Dendritic cell treated with granulocyte-macrophage colony-stimulating factor and Interleukin-4, amounts not matched to agents 40 ng/mL and 50 ng/mL, for 4 days (primary cell): Measurements from ENCODE around the gene HMCN2.

Experiments used
- H3K27ac Mint-ChIP-seq: one replicate; pipeline ENCODE4 v1.8.0; 2022; ENCODE audit warnings: mild to moderate bottlenecking, mixed read lengths
- H3K27me3 Mint-ChIP-seq: one replicate; pipeline ENCODE4 v1.8.0; 2022; ENCODE audit warnings: mild to moderate bottlenecking, mixed read lengths
- H3K36me3 Mint-ChIP-seq: one replicate; pipeline ENCODE4 v1.8.0; 2022; ENCODE audit warnings: low read depth, mixed read lengths
- H3K4me1 Mint-ChIP-seq: one replicate; pipeline ENCODE4 v1.8.0; 2022; ENCODE audit warnings: low read depth, mixed read lengths
- H3K4me3 Mint-ChIP-seq: one replicate; pipeline ENCODE4 v1.8.0; 2022; ENCODE audit warnings: mild to moderate bottlenecking, moderate library complexity, mixed read lengths
- H3K9me3 Mint-ChIP-seq: one replicate; pipeline ENCODE4 v1.8.0; 2022; ENCODE audit warnings: mixed read lengths
- intact Hi-C: fragments of 100-400 bp; cut with micrococcal nuclease; formaldehyde crosslinking; loops from one replicate; pipeline ENCODE4 v1.15.0; 2022

Gene HMCN2

DNA sequence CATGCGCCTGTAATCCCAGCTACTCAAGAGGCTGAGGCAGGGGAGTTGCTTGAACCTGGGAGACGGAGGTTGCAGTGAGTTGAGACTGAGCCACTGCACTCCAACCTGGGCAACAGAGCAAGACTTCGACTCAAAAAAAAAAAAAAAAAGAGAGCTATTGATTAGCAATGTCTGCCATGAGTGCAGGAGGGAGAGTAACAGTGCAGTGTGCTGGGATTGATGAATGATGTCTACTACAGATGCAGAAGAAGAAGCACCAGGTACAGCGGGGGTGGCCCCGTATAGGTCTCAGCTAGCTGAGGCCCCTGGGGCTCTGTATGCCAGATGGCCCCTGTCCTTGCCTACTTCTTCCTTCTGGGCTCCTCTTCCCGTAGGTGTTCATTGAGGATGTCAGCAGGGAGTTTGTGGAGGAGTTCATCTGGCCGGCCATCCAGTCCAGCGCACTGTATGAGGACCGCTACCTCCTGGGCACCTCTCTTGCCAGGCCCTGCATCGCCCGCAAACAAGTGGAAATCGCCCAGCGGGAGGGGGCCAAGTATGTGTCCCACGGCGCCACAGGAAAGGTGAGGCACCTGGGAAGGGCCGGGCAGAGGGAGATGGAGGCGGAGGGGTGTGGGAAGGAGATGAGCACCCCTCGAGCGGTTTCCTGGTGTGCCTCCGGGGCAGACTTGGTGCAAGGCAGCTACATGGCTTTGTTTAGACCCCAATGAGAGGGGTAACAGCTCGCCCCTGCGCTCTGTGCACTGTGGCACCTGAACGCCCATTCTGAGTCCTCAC is 192.7 kb downstream of the HMCN2 start:
- Mint-ChIP-seq H3K9me3 (no peaks in the 10 kb centered on the region), H3K4me1 (no peaks in the 10 kb centered on the region), H3K36me3 (no peaks in the 10 kb centered on the region), H3K27me3 (peaks cover 25% of the 10 kb centered on the region), H3K4me3 (no peak overlapping the region), H3K27ac (no peak overlapping the region)
- intact Hi-C loops, result no loop called here

- intact Hi-C loops, result no loop called here
- Mint-ChIP-seq H3K27me3 (peaks cover 24% of the 10 kb centered on the region), H3K4me1 (no peaks in the 10 kb centered on the region), H3K4me3 (no peak overlapping the region), H3K9me3 (no peaks in the 10 kb centered on the region), H3K27ac (no peak overlapping the region), H3K36me3 (no peaks in the 10 kb centered on the region)
Observed at GRCh38 chr9:130458804-130459067, 193.2 kb downstream of the HMCN2 start.

DNA sequence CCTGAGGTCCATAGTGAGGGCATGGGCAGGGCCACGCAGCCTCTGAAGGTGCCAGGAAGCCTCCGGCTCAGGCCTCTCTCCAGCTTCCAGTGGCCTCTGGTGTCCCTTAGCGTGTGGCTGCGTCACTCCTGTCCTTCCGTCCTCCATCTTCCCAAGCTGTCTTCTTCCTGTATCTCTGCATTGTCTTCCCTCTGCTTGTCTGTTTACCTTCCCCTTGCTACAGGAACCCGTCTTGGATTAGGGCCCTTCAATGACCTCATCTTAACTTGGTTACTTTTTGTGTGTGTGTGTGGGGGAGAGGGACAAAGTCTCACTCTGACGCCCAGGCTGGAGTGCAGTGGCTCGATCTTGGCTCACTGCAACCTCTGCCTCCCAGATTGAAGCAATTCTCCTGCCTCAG is 193.6 kb downstream of the HMCN2 start:
- Mint-ChIP-seq H3K36me3 (no peaks in the 10 kb centered on the region), H3K27ac (no peak overlapping the region), H3K27me3 (peaks cover 26% of the 10 kb centered on the region), H3K9me3 (no peaks in the 10 kb centered on the region), H3K4me3 (no peak overlapping the region), H3K4me1 (no peaks in the 10 kb centered on the region)
- intact Hi-C loops, result no loop called here

DNA sequence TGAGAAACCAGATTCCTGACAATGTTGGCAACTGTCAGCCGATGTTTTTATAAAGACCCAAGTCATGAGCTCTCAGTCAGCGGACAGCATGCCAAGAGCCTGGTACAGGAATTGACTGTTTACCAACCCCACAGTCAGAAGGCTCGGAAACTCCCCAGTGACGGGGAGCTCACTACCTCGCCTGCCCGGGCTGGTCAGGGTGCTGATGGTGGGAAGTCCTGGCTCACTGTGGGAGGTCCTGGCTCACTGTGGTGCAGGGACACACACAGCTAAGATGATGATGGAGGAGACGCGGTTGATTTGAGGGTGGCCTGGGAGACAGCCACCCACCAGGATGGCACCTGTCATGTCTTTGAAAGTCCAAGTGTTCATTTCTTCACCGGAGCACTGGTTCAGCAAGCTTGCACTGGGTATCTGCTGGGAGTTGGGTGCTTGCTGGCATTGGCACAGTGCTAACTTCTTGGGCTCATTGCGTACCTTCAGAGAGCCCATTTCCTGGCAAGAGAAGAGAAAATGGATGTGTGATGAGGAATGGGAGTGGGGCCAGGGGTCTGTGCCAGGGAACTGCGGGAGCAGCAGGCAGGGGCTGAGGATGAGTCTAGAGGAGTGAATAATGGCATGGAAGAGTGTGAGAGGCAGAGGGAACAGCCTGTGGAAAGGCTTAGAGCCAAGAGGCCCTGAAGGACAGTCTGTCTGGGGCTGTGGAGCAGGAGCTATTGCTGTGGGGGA is 194.5 kb downstream of the HMCN2 start:
- Mint-ChIP-seq H3K27ac (no peak overlapping the region), H3K4me1 (no peaks in the 10 kb centered on the region), H3K27me3 (peaks cover 27% of the 10 kb centered on the region), H3K36me3 (no peaks in the 10 kb centered on the region), H3K4me3 (no peak overlapping the region), H3K9me3 (no peaks in the 10 kb centered on the region)
- intact Hi-C loops, result no loop called here

DNA sequence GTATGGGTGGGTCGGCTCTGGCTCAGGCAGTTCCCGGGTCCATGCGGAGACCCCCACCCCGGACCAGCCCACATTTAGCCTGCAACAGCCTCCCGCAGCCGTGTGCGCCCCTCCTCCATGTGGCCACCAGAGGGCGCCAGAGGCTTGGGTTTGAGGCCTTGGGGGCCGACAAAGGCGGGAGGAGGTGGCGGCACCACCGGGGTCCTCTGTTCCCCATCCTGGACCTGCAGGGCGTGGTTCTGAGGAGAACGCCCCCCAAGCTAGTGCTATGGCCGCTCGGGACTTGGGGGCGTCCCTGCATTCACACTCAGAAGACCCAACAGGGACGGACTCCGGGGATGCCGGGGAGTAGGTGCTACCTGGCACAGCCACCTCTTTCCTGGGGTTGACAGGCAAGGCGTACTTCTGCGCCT is 195.7 kb downstream of the HMCN2 start:
- intact Hi-C loops, result loop anchor here (1.0 kb wide), 1 partner anchor 221 kb away; no protein-coding TSS in a partner anchor
- no peak overlapping the region for H3K4me3 Mint-ChIP-seq
- no peaks in the 10 kb centered on the region for H3K4me1 Mint-ChIP-seq
- H3K27me3 Mint-ChIP-seq, result peaks cover 32% of the 10 kb centered on the region
- no peaks in the 10 kb centered on the region for H3K9me3 Mint-ChIP-seq
- no peaks in the 10 kb centered on the region for H3K36me3 Mint-ChIP-seq
- no peak overlapping the region for H3K27ac Mint-ChIP-seq

DNA sequence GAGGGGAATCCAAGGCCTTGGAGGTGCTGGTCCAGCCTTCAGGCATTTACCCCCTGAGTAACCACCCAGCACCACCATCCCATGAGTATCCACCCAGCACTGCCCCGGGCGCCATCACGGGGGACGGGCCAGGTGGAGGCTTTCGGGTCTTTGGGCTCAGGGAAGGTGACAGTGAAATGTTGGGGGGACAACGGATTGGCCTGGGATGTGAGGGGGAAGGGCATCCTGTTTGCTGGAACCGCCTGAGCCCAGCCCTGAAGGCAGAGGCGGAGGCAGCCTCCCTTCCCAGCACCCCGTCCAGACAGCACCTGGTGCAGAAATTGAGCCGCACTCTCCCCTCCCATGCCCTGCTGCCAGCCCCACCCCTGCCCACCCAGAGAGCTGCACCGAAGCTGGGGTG is 196.2 kb downstream of the HMCN2 start:
- Mint-ChIP-seq H3K27ac (no peak overlapping the region), H3K27me3 (peaks cover 37% of the 10 kb centered on the region), H3K4me3 (no peak overlapping the region), H3K36me3 (no peaks in the 10 kb centered on the region), H3K9me3 (no peaks in the 10 kb centered on the region), H3K4me1 (no peaks in the 10 kb centered on the region)
- intact Hi-C loops, result loop anchor here (1.0 kb wide), 1 partner anchor 221 kb away; no protein-coding TSS in a partner anchor

DNA sequence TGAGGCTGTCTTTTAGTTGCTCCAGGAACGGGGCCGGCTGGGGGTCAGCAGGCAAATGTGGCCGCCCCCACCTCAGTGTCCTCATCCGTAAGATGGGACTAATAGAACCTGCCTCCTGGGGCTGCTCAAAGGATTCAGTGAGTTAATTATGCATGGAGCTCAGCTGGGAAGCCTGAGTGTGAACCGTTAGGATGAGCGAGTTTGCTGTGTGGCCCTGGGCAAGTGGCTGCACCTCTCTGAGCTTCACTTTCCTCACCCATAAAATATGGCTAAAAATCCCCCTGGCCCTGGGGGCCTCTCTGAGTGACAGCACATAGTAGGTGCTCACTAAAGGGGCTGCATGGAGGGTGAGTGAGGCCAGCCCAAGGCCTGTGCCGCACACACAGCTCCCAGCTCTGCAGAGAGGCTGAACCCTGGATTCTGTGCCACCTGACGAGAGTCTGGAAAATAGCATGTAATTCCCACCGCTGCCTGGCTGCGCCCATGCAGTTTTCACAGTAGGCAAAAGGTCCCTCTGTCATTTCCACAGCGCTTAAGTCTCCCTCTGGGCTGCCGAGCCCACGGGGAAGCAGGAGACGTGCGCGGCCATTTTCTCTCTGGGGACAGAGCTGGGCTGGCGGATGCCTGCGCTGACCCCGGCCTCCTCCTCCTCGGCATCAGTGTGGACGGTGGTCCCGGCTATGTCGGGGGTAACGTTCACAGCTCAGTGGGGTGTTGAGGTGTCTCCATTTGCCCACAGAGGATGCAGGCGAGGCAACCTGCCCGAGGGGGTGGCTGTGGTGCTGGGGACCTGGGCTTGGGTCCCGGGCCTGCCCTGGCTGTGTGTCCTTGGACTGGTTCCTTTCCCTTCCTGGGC is 197.4 kb downstream of the HMCN2 start:
- Mint-ChIP-seq H3K4me3 (no peak overlapping the region), H3K9me3 (no peaks in the 10 kb centered on the region), H3K27ac (no peak overlapping the region), H3K36me3 (no peaks in the 10 kb centered on the region), H3K4me1 (no peaks in the 10 kb centered on the region), H3K27me3 (peaks cover 48% of the 10 kb centered on the region)
- intact Hi-C loops, result no loop called here

- intact Hi-C loops, result no loop called here
- Mint-ChIP-seq H3K9me3 (no peaks in the 10 kb centered on the region), H3K36me3 (no peaks in the 10 kb centered on the region), H3K4me1 (no peaks in the 10 kb centered on the region), H3K27me3 (peaks cover 53% of the 10 kb centered on the region), H3K27ac (no peak overlapping the region), H3K4me3 (no peak overlapping the region)
Observed at GRCh38 chr9:130463763-130464745, 198.5 kb downstream of the HMCN2 start.

- Mint-ChIP-seq H3K4me1 (no peaks in the 10 kb centered on the region), H3K9me3 (no peaks in the 10 kb centered on the region), H3K36me3 (no peaks in the 10 kb centered on the region), H3K27ac (no peak overlapping the region), H3K27me3 (peaks cover 56% of the 10 kb centered on the region), H3K4me3 (no peak overlapping the region)
- intact Hi-C loops, result no loop called here
Observed at GRCh38 chr9:130465383-130466096, 200.0 kb downstream of the HMCN2 start.

GRCh38 chr9:130466537-130467217 is 201.1 kb downstream of the HMCN2 start:
- Mint-ChIP-seq H3K4me3 (no peak overlapping the region), H3K27ac (no peak overlapping the region), H3K9me3 (no peaks in the 10 kb centered on the region), H3K4me1 (no peaks in the 10 kb centered on the region), H3K27me3 (peaks cover 60% of the 10 kb centered on the region), H3K36me3 (no peaks in the 10 kb centered on the region)
- intact Hi-C loops, result no loop called here

- Mint-ChIP-seq H3K36me3 (no peaks in the 10 kb centered on the region), H3K4me1 (no peaks in the 10 kb centered on the region), H3K27ac (no peak overlapping the region), H3K4me3 (no peak overlapping the region), H3K27me3 (peaks cover 66% of the 10 kb centered on the region), H3K9me3 (no peaks in the 10 kb centered on the region)
- intact Hi-C loops, result no loop called here
Observed at GRCh38 chr9:130467316-130467715, 201.8 kb downstream of the HMCN2 start.

DNA sequence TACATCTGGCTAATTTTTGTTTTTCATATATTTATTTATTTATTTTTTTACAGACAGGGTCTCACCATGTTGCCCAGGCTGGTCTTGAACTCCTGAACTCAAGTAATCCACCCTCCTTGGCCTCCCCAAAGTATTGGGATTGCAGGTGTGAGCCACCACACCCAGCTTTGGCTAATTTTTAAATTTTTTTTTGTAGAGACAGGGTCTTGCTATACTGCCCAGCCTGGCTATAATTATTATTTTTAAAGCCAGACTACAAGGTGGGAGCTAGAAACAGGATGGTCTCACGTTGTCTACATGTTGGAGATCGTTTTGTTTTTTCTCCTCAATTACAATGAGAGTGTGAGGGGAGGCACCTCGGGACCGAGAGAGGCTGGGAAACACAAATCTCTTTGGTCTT is 203.0 kb downstream of the HMCN2 start:
- intact Hi-C loops, result no loop called here
- Mint-ChIP-seq H3K27ac (no peak overlapping the region), H3K4me1 (no peaks in the 10 kb centered on the region), H3K36me3 (no peaks in the 10 kb centered on the region), H3K9me3 (no peaks in the 10 kb centered on the region), H3K27me3 (peaks cover 75% of the 10 kb centered on the region), H3K4me3 (no peak overlapping the region)
